H1 (cell line): ENCODE results near the gene ARMC9. TPM values are rescaled to one million over a fixed set of nuclear protein-coding genes. Genes with fewer than 3 reads are reported as not detected.
A peak's percentile ranks its signal among the peaks of the same experiment; 100 is the strongest.

ENCODE experiments used
- CTCF ChIA-PET: fragments of 300-600 bp; sonication (Branson Sonifier 250); formaldehyde crosslinking; loops from one replicate; lab custom pipeline; 2021; ENCODE audit not compliant: partially characterized antibody; lab: Charles Lee
- POLR2A ChIA-PET: fragments of 300-600 bp; sonication (Branson Sonifier 250); formaldehyde crosslinking; loops from one replicate; lab custom pipeline; 2021; ENCODE audit warnings: inconsistent platforms; ENCODE audit not compliant: partially characterized antibody; lab: Charles Lee
- DNase-seq, 2 experiments: peaks; one replicate each; pipeline versions ENCODE4 v3.0.0 to v3.0.0-alpha.2; 2010 to 2022; ENCODE audit warnings: low spot score in 2 of 2, low read depth in 1 of 2, mixed read lengths in 1 of 2
- FAIRE-seq: peaks from 2 replicates; lab custom pipeline; 2011; peaks lifted over from hg19 to GRCh38; lab: Jason Lieb, UNC
- H2AFZ ChIP-seq: 2 replicates; pipeline ENCODE4 v1.8.1; 2012; ENCODE audit warnings: low read length, inconsistent platforms
- H2AK5ac ChIP-seq: 2 replicates; pipeline ENCODE4 v1.6.1; 2013; ENCODE audit warnings: low read depth, low read length
- H2BK120ac ChIP-seq: replicated peaks from 2 replicates; pipeline ENCODE3; 2013; ENCODE audit warnings: low read depth, low read length, inconsistent platforms
- H2BK12ac ChIP-seq: 2 replicates; pipeline ENCODE4 v1.6.1; 2013; ENCODE audit warnings: low read depth, low read length
- H2BK15ac ChIP-seq: 2 replicates; pipeline ENCODE4 v1.6.1; 2013; ENCODE audit warnings: low read length
- H2BK20ac ChIP-seq: 2 replicates; pipeline ENCODE4 v1.6.1; 2013; ENCODE audit warnings: low read length
- H2BK5ac ChIP-seq: 2 replicates; pipeline ENCODE4 v1.6.1; 2013; ENCODE audit warnings: low read depth, low read length
- H3K14ac ChIP-seq: 2 replicates; pipeline ENCODE4 v1.6.1; 2013; ENCODE audit warnings: inconsistent platforms; ENCODE audit not compliant: insufficient read length
- H3K18ac ChIP-seq: 2 replicates; pipeline ENCODE4 v1.6.1; 2013; ENCODE audit warnings: low read length; ENCODE audit errors: extremely low read depth
- H3K23ac ChIP-seq: 2 replicates; pipeline ENCODE4 v1.6.1; 2013; ENCODE audit warnings: inconsistent platforms; ENCODE audit not compliant: insufficient read length
- H3K23me2 ChIP-seq: 2 replicates; pipeline ENCODE4 v1.6.1; 2013; ENCODE audit warnings: low read depth, low read length
- H3K27ac ChIP-seq: 2 replicates; pipeline ENCODE4 v1.6.1; 2011; ENCODE audit warnings: low read depth, low read length, inconsistent platforms
- H3K27me3 ChIP-seq, 4 experiments: replicated peaks in 1 of 4; 1 replicate in 1 of 4; 2 replicates in 3 of 4; pipeline versions ENCODE4 v1.6.1 to v1.8.1; 2011 to 2013; ENCODE audit warnings: low read length in 3 of 4, mild to moderate bottlenecking in 3 of 4, inconsistent platforms in 2 of 4, mixed read lengths in 2 of 4, moderate library complexity in 1 of 4; ENCODE audit not compliant: control insufficient read depth in 3 of 4, insufficient read depth in 3 of 4; ENCODE audit errors: extremely low read depth in 1 of 4
- H3K36me3 ChIP-seq, 4 experiments: 2 replicates each; pipeline versions ENCODE4 v1.6.1 to v1.8.1; 2011 to 2013; ENCODE audit warnings: mild to moderate bottlenecking in 4 of 4, low read length in 3 of 4, moderate library complexity in 2 of 4, control low read depth in 1 of 4, inconsistent platforms in 1 of 4; ENCODE audit not compliant: insufficient read depth in 4 of 4, control insufficient read depth in 2 of 4
- H3K4ac ChIP-seq: replicated peaks from 2 replicates; pipeline ENCODE3; 2013; ENCODE audit warnings: low read length, low read depth, mixed read lengths, inconsistent platforms; ENCODE audit not compliant: insufficient read length
- H3K4me1 ChIP-seq, 4 experiments: replicated peaks in 1 of 4; 1 replicate in 1 of 4; 2 replicates in 3 of 4; pipeline versions ENCODE4 v1.6.1 to v1.8.1; 2011 to 2013; ENCODE audit warnings: low read length in 3 of 4, inconsistent platforms in 2 of 4, mixed read lengths in 1 of 4; ENCODE audit not compliant: insufficient read depth in 4 of 4, control insufficient read depth in 3 of 4
- H3K4me2 ChIP-seq, 2 experiments: 2 replicates each; pipeline versions ENCODE4 v1.6.1 to v1.8.1; 2011 to 2013; ENCODE audit warnings: low read depth in 2 of 2, low read length in 2 of 2, control low read depth in 1 of 2, inconsistent platforms in 1 of 2, mild to moderate bottlenecking in 1 of 2; ENCODE audit not compliant: insufficient read depth in 1 of 2
- H3K4me3 ChIP-seq, 4 experiments: fragments of 200-600, 300-600 bp in 1 of 4; sonication (generic), shearing (Covaris generic), sonication (Bioruptor Twin) in 1 of 4; 2 replicates each; pipeline versions ENCODE4 v1.5.1 to v1.8.1; 2011 to 2016; ENCODE audit warnings: low read length in 4 of 4, low read depth in 3 of 4, control low read depth in 2 of 4, inconsistent platforms in 2 of 4, mild to moderate bottlenecking in 2 of 4, mixed read lengths in 1 of 4, moderate library complexity in 1 of 4; ENCODE audit not compliant: insufficient read depth in 2 of 4; ENCODE audit errors: extremely low read depth in 1 of 4
- H3K56ac ChIP-seq: replicated peaks from 2 replicates; pipeline ENCODE3; 2013; ENCODE audit warnings: low read depth, mild to moderate bottlenecking, mixed read lengths, low read length, inconsistent platforms; ENCODE audit not compliant: insufficient read length
- H3K79me1 ChIP-seq: 2 replicates; pipeline ENCODE4 v1.6.1; 2013; ENCODE audit warnings: low read depth, low read length, control low read depth
- H3K79me2 ChIP-seq, 2 experiments: 2 replicates each; pipeline versions ENCODE4 v1.6.1 to v1.8.1; 2012 to 2013; ENCODE audit warnings: low read length in 2 of 2, mild to moderate bottlenecking in 2 of 2, inconsistent platforms in 1 of 2; ENCODE audit not compliant: insufficient read depth in 2 of 2, control insufficient read depth in 1 of 2
- H3K9ac ChIP-seq, 4 experiments: replicated peaks in 1 of 4; 1 replicate in 1 of 4; 2 replicates in 3 of 4; pipeline versions ENCODE4 v1.6.1 to v1.8.1; 2011 to 2013; ENCODE audit warnings: low read depth in 3 of 4, low read length in 3 of 4, control low read depth in 2 of 4, mild to moderate bottlenecking in 2 of 4, moderate library complexity in 2 of 4, inconsistent platforms in 1 of 4; ENCODE audit errors: extremely low read depth in 1 of 4
- H3K9me3 ChIP-seq, 2 experiments: 2 replicates each; pipeline versions ENCODE4 v1.6.1 to v1.8.1; 2012 to 2013; ENCODE audit warnings: mild to moderate bottlenecking in 2 of 2, moderate library complexity in 2 of 2, control low read depth in 1 of 2, inconsistent platforms in 1 of 2, low read depth in 1 of 2, low read length in 1 of 2, mixed read lengths in 1 of 2; ENCODE audit not compliant: insufficient read depth in 2 of 2
- H4K20me1 ChIP-seq, 2 experiments: replicated peaks in 1 of 2; 2 replicates each; pipeline versions ENCODE3 to v1.8.1; 2011 to 2013; ENCODE audit warnings: inconsistent platforms in 2 of 2, low read length in 2 of 2, mild to moderate bottlenecking in 1 of 2; ENCODE audit not compliant: insufficient read depth in 2 of 2, control insufficient read depth in 1 of 2
- H4K5ac ChIP-seq: 2 replicates; pipeline ENCODE4 v1.6.1; 2013; ENCODE audit warnings: low read length, low read depth, mixed read lengths, inconsistent platforms; ENCODE audit not compliant: insufficient read length
- H4K8ac ChIP-seq: 2 replicates; pipeline ENCODE4 v1.8.0; 2013; ENCODE audit warnings: mild to moderate bottlenecking, moderate library complexity, low read length, inconsistent platforms; ENCODE audit not compliant: insufficient read depth; ENCODE audit errors: extremely low read depth
- H4K91ac ChIP-seq: replicated peaks from 2 replicates; pipeline ENCODE3; 2013; ENCODE audit warnings: low read length, mixed read lengths, inconsistent platforms; ENCODE audit not compliant: insufficient read length
- BACH1 ChIP-seq: IDR thresholded peaks from 2 replicates; pipeline ENCODE4 v1.6.1; 2012; ENCODE audit warnings: low read length, improper control_type of control experiment
- BRCA1 ChIP-seq: IDR thresholded peaks from 2 replicates; pipeline ENCODE4 v1.6.1; 2012; ENCODE audit warnings: low read depth, low read length, improper control_type of control experiment
- MAFK ChIP-seq: IDR thresholded peaks from 2 replicates; pipeline ENCODE4 v1.6.1; 2012; ENCODE audit warnings: low read depth, mild to moderate bottlenecking, improper control_type of control experiment, low read length
- SP1 ChIP-seq: IDR thresholded peaks from 2 replicates; pipeline ENCODE4 v1.6.1; 2011; ENCODE audit warnings: low read depth, low read length
- WGBS, 2 experiments: shearing (Covaris generic) in 1 of 2; methylation state at CpG; one replicate each; pipeline versions ENCODE4 v1.1.6 to v1.1.7; 2013 to 2015; ENCODE audit warnings: low lambda C conversion rate in 2 of 2, mixed read lengths in 2 of 2, inconsistent platforms in 1 of 2, low coverage in 1 of 2, missing lambda C conversion rate in 1 of 2; ENCODE audit not compliant: insufficient replicate concordance in 2 of 2, insufficient coverage in 1 of 2, insufficient read length in 1 of 2; ENCODE audit errors: extremely low coverage in 1 of 2, missing lambda C conversion rate in 1 of 2; 5-methylcytosine and 5-hydroxymethylcytosine counted together
- polyA plus RNA-seq, 7 experiments: library from polyadenylated mRNA; depleted of rRNA in 3 of 7; stranded (reverse) in 5 of 7; unstranded in 2 of 7; fragments of >200 nt in 5 of 7; fragments of 200-250 nt in 2 of 7; gene quantifications; 1 replicate in 5 of 7; 2 replicates in 1 of 7; 4 replicates in 1 of 7; pipeline versions ENCODE4 v1.2.1 to v1.2.3, GENCODE V29; 2011 to 2013; ENCODE audit warnings: missing spikeins in 2 of 7, mixed read lengths in 2 of 7
- total RNA-seq: library from RNA; stranded (reverse); fragmentation: NEBNext Ultra II Directional; extraction: Animal tissue kit (Norgen Biotek cat#: 25700); gene quantifications from 2 replicates; pipeline ENCODE4 v1.2.1, GENCODE V29; 2021

The ARMC9 gene
- total and polyA plus RNA-seq, 2 of the 8 experiments (the other 6 are each of a cell fraction or from before 2014, with no cell fraction given), result 23.2 to 36.1 TPM

DNA sequence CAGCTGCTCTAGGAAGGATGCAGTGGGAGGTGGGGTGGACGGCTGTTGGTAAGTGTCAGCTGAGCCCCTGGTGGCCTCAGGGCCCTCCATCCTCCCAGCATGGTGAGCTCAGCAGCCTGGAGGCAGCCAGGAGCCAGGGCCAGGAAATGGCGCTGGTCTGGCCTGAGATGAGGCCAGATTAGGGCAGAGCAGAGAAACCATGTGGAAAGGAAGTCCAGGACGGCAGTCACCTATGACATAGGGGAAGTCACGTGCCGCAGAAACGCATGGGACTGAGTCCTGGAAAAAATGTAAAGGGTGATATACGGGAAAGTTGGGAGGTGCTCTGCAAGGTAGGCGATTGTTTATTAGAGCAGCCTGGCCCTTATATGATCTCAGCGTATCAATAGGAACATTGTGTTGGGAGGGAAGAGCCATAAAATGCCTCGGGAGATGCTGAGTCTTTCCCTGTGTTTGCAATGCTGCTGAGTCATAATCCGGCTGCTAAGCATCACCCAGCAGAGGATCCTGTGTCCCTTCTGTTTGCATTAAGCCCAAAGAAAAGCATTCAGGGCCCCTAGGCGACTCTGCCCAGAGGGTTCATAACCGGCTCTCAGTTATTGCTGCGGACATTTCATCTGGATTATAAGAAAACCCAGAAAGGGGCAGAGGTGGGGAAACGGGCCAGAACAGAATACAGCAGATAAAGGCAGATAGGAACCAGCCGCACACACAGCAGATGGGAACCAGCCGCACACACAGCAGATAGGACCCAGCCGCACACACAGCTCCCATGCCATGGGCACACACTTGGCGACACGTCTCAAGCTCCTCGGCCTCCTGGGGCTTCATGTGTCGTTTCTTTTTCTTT, 166.8 kb downstream of the ARMC9 start:
- Histone ChIP-seq H3K23ac (no peak overlapping the region), H3K56ac (no peak overlapping the region), H3K36me3 (no peaks in the 10 kb centered on the region), H4K8ac (no peak overlapping the region), H3K23me2 (no peaks in the 10 kb centered on the region), H3K79me2 (no peaks in the 10 kb centered on the region), H3K4me3 (no peak overlapping the region), H2BK120ac (no peak overlapping the region), H2AFZ (no peak overlapping the region), H3K79me1 (no peaks in the 10 kb centered on the region), H4K91ac (peak overlapping the region; percentile 79), H2BK20ac (no peak overlapping the region), H2BK5ac (peak overlapping the region; percentile 81; the same call in 1 of the 2 replicates), H3K4me1 (peaks cover 4 to 23% (median 7%) of the 10 kb centered on the region in 4 experiments), H3K27ac (no peak overlapping the region), H3K4ac (peak overlapping the region; percentile 88), H2BK15ac (peak overlapping the region; percentile 55)
- no peak for DNase-seq
- FAIRE-seq, result no peak
- 89% methylated on average over 22 of the region's 22 CpGs; no CpG with 5 or more reads in 1 of the 2 experiments for WGBS, 2 experiments
- TF ChIP-seq SP1, result no peak
- peak; percentile 69 for TF ChIP-seq BACH1
- TF ChIP-seq BRCA1, result no peak
- peak; percentile 20; the same call in 1 of the 2 replicates for TF ChIP-seq MAFK
- TF ChIP-seq, all 59 proteins: peak for 2
- H4K20me1 ChIP-seq, result no peaks in the 10 kb centered on the region
- peak overlapping the region; percentile 89; the same call in 1 of the 2 replicates for H2AK5ac ChIP-seq
- no peak overlapping the region for H3K14ac ChIP-seq
- peak overlapping the region; percentile 87; the same call in 1 of the 2 replicates for H2BK12ac ChIP-seq
- peak overlapping the region; percentile 31 for H4K5ac ChIP-seq
- H3K9me3 ChIP-seq, result no peaks in the 10 kb centered on the region
- ChIA-PET CTCF (interaction anchor here (0.5 to 26.8 kb wide), 5 partner anchors 9 to 525 kb away, joined by 3 to 617 read pairs (median 3); partner anchors contain the start of gene B3GNT7), POLR2A (interaction anchor here (1.1 to 1.7 kb wide), 4 partner anchors 12 to 104 kb away, joined by 3 to 6 read pairs (median 4); partner anchors contain the start of gene NCL)
- peak overlapping the region; percentile 48; the same call in 1 of the 2 replicates for H3K18ac ChIP-seq
- 0 out of 7 replicates have a peak overlapping the region, but pooled peaks of 1 of the 4 experiments have one; percentile 19 for H3K9ac ChIP-seq
- H3K27me3 ChIP-seq, result no peaks in the 10 kb centered on the region
- no peak overlapping the region for H3K4me2 ChIP-seq
